IMR-90 (cell line): Measurements from ENCODE around the gene HNRNPA3. TPM values are rescaled to one million over a fixed set of nuclear protein-coding genes. Genes with fewer than 3 reads are reported as not detected.

Source experiments
- ATAC-seq: fragments of 200-7000 bp; cut with Tn5 transposase; 2 replicates; pipeline ENCODE4 v1.9.1; 2020; ENCODE audit warnings: low read depth, mild to moderate bottlenecking, moderate library complexity
- BruUV-seq: library from RNA; stranded (reverse); fragments of 400-500 nt; replicated peaks from 2 replicates; lab custom pipeline; 2021; lab: Mats Ljungman, UMichigan
- CTCF ChIA-PET: fragments of 300-600 bp; formaldehyde crosslinking; extraction: SDS; loops from one replicate; lab custom pipeline; 2021; ENCODE audit warnings: antibody characterized with exemption; lab: Yijun Ruan, JAX
- POLR2A ChIA-PET: fragments of 300-600 bp; sonication (Branson Sonifier 250); formaldehyde crosslinking; loops from one replicate; lab custom pipeline; 2022; ENCODE audit warnings: antibody characterized with exemption; ENCODE audit not compliant: unreplicated experiment; lab: Charles Lee
- DNase-seq: peaks from one replicate; pipeline ENCODE4 v3.0.0; 2013
- H2AFZ ChIP-seq: replicated peaks from 2 replicates; pipeline ENCODE3; 2013; ENCODE audit warnings: low read length, mild to moderate bottlenecking; ENCODE audit not compliant: poor library complexity
- H2AK5ac ChIP-seq: 2 replicates; pipeline ENCODE4 v1.6.1; 2013; ENCODE audit warnings: low read depth, low read length, inconsistent platforms
- H2AK9ac ChIP-seq: replicated peaks from 2 replicates; pipeline ENCODE3; 2013; ENCODE audit warnings: mild to moderate bottlenecking, low read depth, low read length, moderate library complexity; ENCODE audit not compliant: poor library complexity
- H2BK120ac ChIP-seq: 2 replicates; pipeline ENCODE4 v1.6.1; 2013; ENCODE audit warnings: low read depth, low read length, inconsistent platforms
- H2BK15ac ChIP-seq: 3 replicates; pipeline ENCODE4 v1.6.1; 2013; ENCODE audit warnings: low read depth, low read length, inconsistent platforms
- H2BK20ac ChIP-seq: 2 replicates; pipeline ENCODE4 v1.6.1; 2013; ENCODE audit warnings: low read depth, mild to moderate bottlenecking, inconsistent platforms, low read length, moderate library complexity
- H2BK5ac ChIP-seq: 2 replicates; pipeline ENCODE4 v1.6.1; 2013; ENCODE audit warnings: mild to moderate bottlenecking, low read depth, low read length, inconsistent platforms; ENCODE audit not compliant: poor library complexity, severe bottlenecking
- H3K14ac ChIP-seq: replicated peaks from 2 replicates; pipeline ENCODE4 v1.6.1; 2013; ENCODE audit warnings: low read depth, low read length, inconsistent platforms
- H3K18ac ChIP-seq: 2 replicates; pipeline ENCODE4 v1.6.1; 2013; ENCODE audit warnings: low read depth, low read length, control low read depth
- H3K23ac ChIP-seq: 2 replicates; pipeline ENCODE4 v1.6.1; 2013; ENCODE audit warnings: low read depth, low read length, inconsistent platforms
- H3K27ac ChIP-seq: 2 replicates; pipeline ENCODE4 v1.5.1; 2013; ENCODE audit warnings: mild to moderate bottlenecking, control low read depth, low read length; ENCODE audit not compliant: insufficient read depth
- H3K27me3 ChIP-seq: 2 replicates; pipeline ENCODE4 v1.6.1; 2013; ENCODE audit warnings: low read length; ENCODE audit not compliant: control insufficient read depth, insufficient read depth
- H3K36me3 ChIP-seq: 2 replicates; pipeline ENCODE4 v1.6.1; 2013; ENCODE audit warnings: low read length, mixed read lengths; ENCODE audit not compliant: control insufficient read depth, insufficient read depth
- H3K4ac ChIP-seq: 2 replicates; pipeline ENCODE4 v1.6.1; 2013; ENCODE audit warnings: low read depth, low read length, inconsistent platforms
- H3K4me1 ChIP-seq: 2 replicates; pipeline ENCODE4 v1.6.1; 2013; ENCODE audit warnings: low read length, mixed read lengths; ENCODE audit not compliant: control insufficient read depth, insufficient read depth
- H3K4me2 ChIP-seq: 2 replicates; pipeline ENCODE4 v1.6.1; 2013; ENCODE audit warnings: low read depth, mild to moderate bottlenecking, control low read depth, low read length, moderate library complexity
- H3K4me3 ChIP-seq: 2 replicates; pipeline ENCODE4 v1.5.1; 2013; ENCODE audit warnings: low read depth, mild to moderate bottlenecking, control low read depth, low read length, moderate library complexity; ENCODE audit not compliant: insufficient read depth
- H3K56ac ChIP-seq: 2 replicates; pipeline ENCODE4 v1.6.1; 2013; ENCODE audit warnings: low read length, inconsistent platforms; ENCODE audit not compliant: insufficient read depth; ENCODE audit errors: extremely low read depth
- H3K79me1 ChIP-seq, 2 experiments: 2 replicates each; pipeline ENCODE4 v1.6.1; 2013; ENCODE audit warnings: low read length in 2 of 2, inconsistent platforms in 1 of 2, low read depth in 1 of 2
- H3K9ac ChIP-seq: 2 replicates; pipeline ENCODE4 v1.6.1; 2013; ENCODE audit warnings: low read depth, low read length, control low read depth
- H3K9me1 ChIP-seq: 2 replicates; pipeline ENCODE4 v1.6.1; 2013; ENCODE audit warnings: low read length, inconsistent platforms; ENCODE audit not compliant: insufficient read depth
- H3K9me3 ChIP-seq: 2 replicates; pipeline ENCODE4 v1.6.1; 2013; ENCODE audit warnings: low read length; ENCODE audit not compliant: control insufficient read depth, insufficient read depth
- H4K20me1 ChIP-seq: 2 replicates; pipeline ENCODE4 v1.6.1; 2013; ENCODE audit warnings: low read length, inconsistent platforms; ENCODE audit not compliant: insufficient read depth
- H4K5ac ChIP-seq: 2 replicates; pipeline ENCODE4 v1.6.1; 2013; ENCODE audit warnings: mild to moderate bottlenecking, low read depth, low read length, control low read depth
- H4K8ac ChIP-seq, 2 experiments: 2 replicates each; pipeline ENCODE4 v1.6.1; 2013; ENCODE audit warnings: low read depth in 2 of 2, low read length in 2 of 2, control low read depth in 1 of 2, inconsistent platforms in 1 of 2
- H4K91ac ChIP-seq: 2 replicates; pipeline ENCODE4 v1.6.1; 2013; ENCODE audit warnings: low read depth, low read length, inconsistent platforms; ENCODE audit not compliant: insufficient read depth
- BHLHE40 ChIP-seq: fragments of 150-350 bp; IDR thresholded peaks from 2 replicates; pipeline ENCODE4 v1.6.1; 2016; ENCODE audit warnings: mild to moderate bottlenecking, low read depth, low read length
- CEBPB ChIP-seq: IDR thresholded peaks from 2 replicates; pipeline ENCODE4 v1.6.1; 2012; ENCODE audit warnings: low read depth, low read length, improper control_type of control experiment
- FOS ChIP-seq: fragments of 150-350 bp; IDR thresholded peaks from 2 replicates; pipeline ENCODE4 v1.6.1; 2016; ENCODE audit warnings: low read depth, low read length
- NFE2L2 ChIP-seq: fragments of 150-350 bp; IDR thresholded peaks from 2 replicates; pipeline ENCODE4 v1.6.1; 2016; ENCODE audit warnings: low read depth, mild to moderate bottlenecking, low read length
- POLR2A ChIP-seq: IDR thresholded peaks from 2 replicates; pipeline ENCODE4 v1.6.1; 2012; ENCODE audit warnings: mild to moderate bottlenecking, low read depth, low read length
- RAD21 ChIP-seq: IDR thresholded peaks from 2 replicates; pipeline ENCODE4 v1.6.1; 2012; ENCODE audit warnings: low read length, improper control_type of control experiment
- WGBS, 2 experiments: methylation state at CpG; one replicate each; pipeline versions ENCODE4 v1.1.5 to v1.1.7; 2013; ENCODE audit warnings: missing lambda C conversion rate in 2 of 2; ENCODE audit not compliant: insufficient read length in 1 of 2; ENCODE audit errors: extremely low coverage in 2 of 2; 5-methylcytosine and 5-hydroxymethylcytosine counted together
- dilution Hi-C: fragments of 300-500 bp; cut with HindIII; formaldehyde crosslinking; loops from one replicate; pipeline ENCODE4 v1.14.3; 2018; ENCODE audit warnings: low sequenced_read_pairs; ENCODE audit not compliant: unreplicated experiment
- in situ Hi-C: fragments of 300-500 bp; cut with MboI; formaldehyde crosslinking; loops from 3 replicates; pipeline ENCODE4 v1.14.3; 2019; ENCODE audit warnings: low sequenced_read_pairs, inconsistent platforms, mixed read lengths
- intact Hi-C: fragments of 100-400 bp; cut with micrococcal nuclease; formaldehyde crosslinking; loops from 2 replicates; pipeline ENCODE4 v1.10.0; 2022
- polyA plus RNA-seq, 3 experiments: library from polyadenylated mRNA; depleted of rRNA; stranded (reverse); fragments of >200 nt; gene quantifications; 2 replicates each; pipeline ENCODE4 v1.2.3, GENCODE V29; 2012; ENCODE audit warnings: low replicate concordance in 1 of 3
- total RNA-seq: library from RNA; depleted of rRNA; stranded (reverse); fragments of >200 nt; gene quantifications from 2 replicates; pipeline ENCODE4 v1.2.3, GENCODE V29; 2012
- TF ChIP-seq, protein P1 (sequence below): fragments of 150-350 bp; IDR thresholded peaks from 2 replicates; pipeline ENCODE4 v1.6.1; 2017; ENCODE audit warnings: mild to moderate bottlenecking, antibody characterized with exemption, low read length, low read depth

Gene HNRNPA3
- total and polyA plus RNA-seq, 2 of the 4 experiments (the other 2 are of a cell fraction): 18.6 to 111 TPM

DNA sequence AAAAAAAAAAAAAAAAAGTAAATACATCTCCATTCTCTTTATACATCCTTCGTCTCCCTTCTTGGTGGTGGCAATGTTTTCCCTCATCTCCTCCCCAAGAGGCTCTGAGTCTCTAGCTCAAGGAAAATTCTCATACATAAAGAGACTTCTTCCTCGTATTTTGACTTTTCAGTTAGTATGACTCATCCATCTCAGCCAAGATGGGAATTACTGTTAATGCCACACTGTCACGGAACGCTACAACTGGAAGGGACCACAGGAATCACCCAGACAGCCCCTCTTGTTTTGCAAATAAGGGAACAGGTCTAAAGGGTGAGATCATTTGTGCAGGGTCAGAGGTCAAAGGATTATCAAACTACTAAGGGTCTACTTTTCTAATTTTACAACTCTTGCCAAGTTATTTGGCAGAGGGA is 32.4 kb downstream of the HNRNPA3 start:
- intact Hi-C loops (no loop called here), dilution Hi-C loops (no loop called here), in situ Hi-C loops (no loop called here)
- no peak overlapping the region for H4K91ac ChIP-seq
- H3K36me3 ChIP-seq: peaks cover 23% of the 10 kb centered on the region
- TF ChIP-seq NFE2L2: no peak
- TF ChIP-seq BHLHE40: peak; percentile 35; the same call in 1 of the 2 replicates
- no peak; the same call in 1 of the 2 replicates for TF ChIP-seq RAD21
- TF ChIP-seq CEBPB: no peak
- TF ChIP-seq, protein P1, sequence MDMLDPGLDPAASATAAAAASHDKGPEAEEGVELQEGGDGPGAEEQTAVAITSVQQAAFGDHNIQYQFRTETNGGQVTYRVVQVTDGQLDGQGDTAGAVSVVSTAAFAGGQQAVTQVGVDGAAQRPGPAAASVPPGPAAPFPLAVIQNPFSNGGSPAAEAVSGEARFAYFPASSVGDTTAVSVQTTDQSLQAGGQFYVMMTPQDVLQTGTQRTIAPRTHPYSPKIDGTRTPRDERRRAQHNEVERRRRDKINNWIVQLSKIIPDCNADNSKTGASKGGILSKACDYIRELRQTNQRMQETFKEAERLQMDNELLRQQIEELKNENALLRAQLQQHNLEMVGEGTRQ: no peak
- TF ChIP-seq FOS: peak; percentile 96
- no peak for TF ChIP-seq POLR2A
- no peak overlapping the region for H4K5ac ChIP-seq
- CTCF ChIA-PET: no interaction called here
- no peak overlapping the region for H2AK5ac ChIP-seq
- ATAC-seq: peak; percentile 34
- H3K9me3 ChIP-seq: no peaks in the 10 kb centered on the region
- no peak overlapping the region for H3K56ac ChIP-seq
- no CpG with 5 or more reads among the region's 4 CpGs for WGBS, 2 experiments
- H3K27ac ChIP-seq: peak overlapping the region; percentile 75; the same call in 1 of the 2 replicates
- peak overlapping the region; percentile 49; the same call in 1 of the 2 replicates for H3K4ac ChIP-seq
- peaks cover 0 to 51% of the 10 kb centered on the region in 2 experiments; a peak in 2 of 4 replicates for H3K79me1 ChIP-seq
- peaks cover 93% of the 10 kb centered on the region for H4K20me1 ChIP-seq
- H3K14ac ChIP-seq: 0 out of 2 replicates have a peak overlapping the region, but pooled peaks have one; percentile 16
- no peak overlapping the region for H2AK9ac ChIP-seq
- H2BK15ac ChIP-seq: no peak overlapping the region
- H3K4me3 ChIP-seq: no peak overlapping the region
- DNase-seq: peak; percentile 88
- peak overlapping the region; percentile 57; the same call in 1 of the 2 replicates for H3K18ac ChIP-seq
- H2BK20ac ChIP-seq: no peak overlapping the region
- peak overlapping the region; percentile 76 for H2BK5ac ChIP-seq
- H2BK120ac ChIP-seq: peak overlapping the region; percentile 50; the same call in 1 of the 2 replicates
- no TSS peak for BruUV-seq
- no peaks in the 10 kb centered on the region for H3K27me3 ChIP-seq
- no peak overlapping the region for H2AFZ ChIP-seq
- H3K4me1 ChIP-seq: peaks cover 38% of the 10 kb centered on the region
- no peak overlapping the region for H3K9ac ChIP-seq
- H3K9me1 ChIP-seq: peaks cover 29% of the 10 kb centered on the region
- peak overlapping the region; percentile 53 for H3K4me2 ChIP-seq
- peak overlapping the region; percentile 43; the same call in 1 of the 2 replicates for H3K23ac ChIP-seq
- POLR2A ChIA-PET: no interaction called here
- H4K8ac ChIP-seq: no peak overlapping the region
